H1 (cell line): ENCODE measurements around the gene UPF1. TPM values are rescaled to one million over a fixed set of nuclear protein-coding genes. Genes with fewer than 3 reads are reported as not detected.
A peak's percentile ranks its signal among the peaks of the same experiment; 100 is the strongest.

Source experiments
- CTCF ChIA-PET: fragments of 300-600 bp; sonication (Branson Sonifier 250); formaldehyde crosslinking; loops from one replicate; lab custom pipeline; 2021; ENCODE audit not compliant: partially characterized antibody; lab: Charles Lee
- POLR2A ChIA-PET: fragments of 300-600 bp; sonication (Branson Sonifier 250); formaldehyde crosslinking; loops from one replicate; lab custom pipeline; 2021; ENCODE audit warnings: inconsistent platforms; ENCODE audit not compliant: partially characterized antibody; lab: Charles Lee
- DNase-seq, 2 experiments: peaks; one replicate each; pipeline versions ENCODE4 v3.0.0 to v3.0.0-alpha.2; 2010 to 2022; ENCODE audit warnings: low spot score in 2 of 2, low read depth in 1 of 2, mixed read lengths in 1 of 2
- FAIRE-seq: peaks from 2 replicates; lab custom pipeline; 2011; peaks lifted over from hg19 to GRCh38; lab: Jason Lieb, UNC
- H2AFZ ChIP-seq: 2 replicates; pipeline ENCODE4 v1.8.1; 2012; ENCODE audit warnings: low read length, inconsistent platforms
- H2AK5ac ChIP-seq: 2 replicates; pipeline ENCODE4 v1.6.1; 2013; ENCODE audit warnings: low read depth, low read length
- H2BK120ac ChIP-seq: replicated peaks from 2 replicates; pipeline ENCODE3; 2013; ENCODE audit warnings: low read depth, low read length, inconsistent platforms
- H2BK12ac ChIP-seq: 2 replicates; pipeline ENCODE4 v1.6.1; 2013; ENCODE audit warnings: low read depth, low read length
- H2BK15ac ChIP-seq: 2 replicates; pipeline ENCODE4 v1.6.1; 2013; ENCODE audit warnings: low read length
- H2BK20ac ChIP-seq: 2 replicates; pipeline ENCODE4 v1.6.1; 2013; ENCODE audit warnings: low read length
- H2BK5ac ChIP-seq: 2 replicates; pipeline ENCODE4 v1.6.1; 2013; ENCODE audit warnings: low read depth, low read length
- H3K14ac ChIP-seq: 2 replicates; pipeline ENCODE4 v1.6.1; 2013; ENCODE audit warnings: inconsistent platforms; ENCODE audit not compliant: insufficient read length
- H3K18ac ChIP-seq: 2 replicates; pipeline ENCODE4 v1.6.1; 2013; ENCODE audit warnings: low read length; ENCODE audit errors: extremely low read depth
- H3K23ac ChIP-seq: 2 replicates; pipeline ENCODE4 v1.6.1; 2013; ENCODE audit warnings: inconsistent platforms; ENCODE audit not compliant: insufficient read length
- H3K23me2 ChIP-seq: 2 replicates; pipeline ENCODE4 v1.6.1; 2013; ENCODE audit warnings: low read depth, low read length
- H3K27ac ChIP-seq: 2 replicates; pipeline ENCODE4 v1.6.1; 2011; ENCODE audit warnings: low read depth, low read length, inconsistent platforms
- H3K27me3 ChIP-seq, 4 experiments: replicated peaks in 1 of 4; 1 replicate in 1 of 4; 2 replicates in 3 of 4; pipeline versions ENCODE4 v1.6.1 to v1.8.1; 2011 to 2013; ENCODE audit warnings: low read length in 3 of 4, mild to moderate bottlenecking in 3 of 4, inconsistent platforms in 2 of 4, mixed read lengths in 2 of 4, moderate library complexity in 1 of 4; ENCODE audit not compliant: control insufficient read depth in 3 of 4, insufficient read depth in 3 of 4; ENCODE audit errors: extremely low read depth in 1 of 4
- H3K36me3 ChIP-seq, 4 experiments: 2 replicates each; pipeline versions ENCODE4 v1.6.1 to v1.8.1; 2011 to 2013; ENCODE audit warnings: mild to moderate bottlenecking in 4 of 4, low read length in 3 of 4, moderate library complexity in 2 of 4, control low read depth in 1 of 4, inconsistent platforms in 1 of 4; ENCODE audit not compliant: insufficient read depth in 4 of 4, control insufficient read depth in 2 of 4
- H3K4ac ChIP-seq: replicated peaks from 2 replicates; pipeline ENCODE3; 2013; ENCODE audit warnings: low read length, low read depth, mixed read lengths, inconsistent platforms; ENCODE audit not compliant: insufficient read length
- H3K4me1 ChIP-seq, 4 experiments: replicated peaks in 1 of 4; 1 replicate in 1 of 4; 2 replicates in 3 of 4; pipeline versions ENCODE4 v1.6.1 to v1.8.1; 2011 to 2013; ENCODE audit warnings: low read length in 3 of 4, inconsistent platforms in 2 of 4, mixed read lengths in 1 of 4; ENCODE audit not compliant: insufficient read depth in 4 of 4, control insufficient read depth in 3 of 4
- H3K4me2 ChIP-seq, 2 experiments: 2 replicates each; pipeline versions ENCODE4 v1.6.1 to v1.8.1; 2011 to 2013; ENCODE audit warnings: low read depth in 2 of 2, low read length in 2 of 2, control low read depth in 1 of 2, inconsistent platforms in 1 of 2, mild to moderate bottlenecking in 1 of 2; ENCODE audit not compliant: insufficient read depth in 1 of 2
- H3K4me3 ChIP-seq, 4 experiments: fragments of 200-600, 300-600 bp in 1 of 4; sonication (generic), shearing (Covaris generic), sonication (Bioruptor Twin) in 1 of 4; 2 replicates each; pipeline versions ENCODE4 v1.5.1 to v1.8.1; 2011 to 2016; ENCODE audit warnings: low read length in 4 of 4, low read depth in 3 of 4, control low read depth in 2 of 4, inconsistent platforms in 2 of 4, mild to moderate bottlenecking in 2 of 4, mixed read lengths in 1 of 4, moderate library complexity in 1 of 4; ENCODE audit not compliant: insufficient read depth in 2 of 4; ENCODE audit errors: extremely low read depth in 1 of 4
- H3K56ac ChIP-seq: replicated peaks from 2 replicates; pipeline ENCODE3; 2013; ENCODE audit warnings: low read depth, mild to moderate bottlenecking, mixed read lengths, low read length, inconsistent platforms; ENCODE audit not compliant: insufficient read length
- H3K79me1 ChIP-seq: 2 replicates; pipeline ENCODE4 v1.6.1; 2013; ENCODE audit warnings: low read depth, low read length, control low read depth
- H3K79me2 ChIP-seq, 2 experiments: 2 replicates each; pipeline versions ENCODE4 v1.6.1 to v1.8.1; 2012 to 2013; ENCODE audit warnings: low read length in 2 of 2, mild to moderate bottlenecking in 2 of 2, inconsistent platforms in 1 of 2; ENCODE audit not compliant: insufficient read depth in 2 of 2, control insufficient read depth in 1 of 2
- H3K9ac ChIP-seq, 4 experiments: replicated peaks in 1 of 4; 1 replicate in 1 of 4; 2 replicates in 3 of 4; pipeline versions ENCODE4 v1.6.1 to v1.8.1; 2011 to 2013; ENCODE audit warnings: low read depth in 3 of 4, low read length in 3 of 4, control low read depth in 2 of 4, mild to moderate bottlenecking in 2 of 4, moderate library complexity in 2 of 4, inconsistent platforms in 1 of 4; ENCODE audit errors: extremely low read depth in 1 of 4
- H3K9me3 ChIP-seq, 2 experiments: 2 replicates each; pipeline versions ENCODE4 v1.6.1 to v1.8.1; 2012 to 2013; ENCODE audit warnings: mild to moderate bottlenecking in 2 of 2, moderate library complexity in 2 of 2, control low read depth in 1 of 2, inconsistent platforms in 1 of 2, low read depth in 1 of 2, low read length in 1 of 2, mixed read lengths in 1 of 2; ENCODE audit not compliant: insufficient read depth in 2 of 2
- H4K20me1 ChIP-seq, 2 experiments: replicated peaks in 1 of 2; 2 replicates each; pipeline versions ENCODE3 to v1.8.1; 2011 to 2013; ENCODE audit warnings: inconsistent platforms in 2 of 2, low read length in 2 of 2, mild to moderate bottlenecking in 1 of 2; ENCODE audit not compliant: insufficient read depth in 2 of 2, control insufficient read depth in 1 of 2
- H4K5ac ChIP-seq: 2 replicates; pipeline ENCODE4 v1.6.1; 2013; ENCODE audit warnings: low read length, low read depth, mixed read lengths, inconsistent platforms; ENCODE audit not compliant: insufficient read length
- H4K8ac ChIP-seq: 2 replicates; pipeline ENCODE4 v1.8.0; 2013; ENCODE audit warnings: mild to moderate bottlenecking, moderate library complexity, low read length, inconsistent platforms; ENCODE audit not compliant: insufficient read depth; ENCODE audit errors: extremely low read depth
- H4K91ac ChIP-seq: replicated peaks from 2 replicates; pipeline ENCODE3; 2013; ENCODE audit warnings: low read length, mixed read lengths, inconsistent platforms; ENCODE audit not compliant: insufficient read length
- SP1 ChIP-seq: IDR thresholded peaks from 2 replicates; pipeline ENCODE4 v1.6.1; 2011; ENCODE audit warnings: low read depth, low read length
- SP2 ChIP-seq: IDR thresholded peaks from 2 replicates; pipeline ENCODE4 v1.6.1; 2012; ENCODE audit warnings: mild to moderate bottlenecking, low read length, inconsistent platforms
- WGBS, 2 experiments: shearing (Covaris generic) in 1 of 2; methylation state at CpG; one replicate each; pipeline versions ENCODE4 v1.1.6 to v1.1.7; 2013 to 2015; ENCODE audit warnings: low lambda C conversion rate in 2 of 2, mixed read lengths in 2 of 2, inconsistent platforms in 1 of 2, low coverage in 1 of 2, missing lambda C conversion rate in 1 of 2; ENCODE audit not compliant: insufficient replicate concordance in 2 of 2, insufficient coverage in 1 of 2, insufficient read length in 1 of 2; ENCODE audit errors: extremely low coverage in 1 of 2, missing lambda C conversion rate in 1 of 2; 5-methylcytosine and 5-hydroxymethylcytosine counted together
- polyA plus RNA-seq, 7 experiments: library from polyadenylated mRNA; depleted of rRNA in 3 of 7; stranded (reverse) in 5 of 7; unstranded in 2 of 7; fragments of >200 nt in 5 of 7; fragments of 200-250 nt in 2 of 7; gene quantifications; 1 replicate in 5 of 7; 2 replicates in 1 of 7; 4 replicates in 1 of 7; pipeline versions ENCODE4 v1.2.1 to v1.2.3, GENCODE V29; 2011 to 2013; ENCODE audit warnings: missing spikeins in 2 of 7, mixed read lengths in 2 of 7
- total RNA-seq: library from RNA; stranded (reverse); fragmentation: NEBNext Ultra II Directional; extraction: Animal tissue kit (Norgen Biotek cat#: 25700); gene quantifications from 2 replicates; pipeline ENCODE4 v1.2.1, GENCODE V29; 2021

UPF1 gene
- total and polyA plus RNA-seq, 2 of the 8 experiments (the other 6 are each of a cell fraction or from before 2014, with no cell fraction given): 46.4 to 62.0 TPM

DNA sequence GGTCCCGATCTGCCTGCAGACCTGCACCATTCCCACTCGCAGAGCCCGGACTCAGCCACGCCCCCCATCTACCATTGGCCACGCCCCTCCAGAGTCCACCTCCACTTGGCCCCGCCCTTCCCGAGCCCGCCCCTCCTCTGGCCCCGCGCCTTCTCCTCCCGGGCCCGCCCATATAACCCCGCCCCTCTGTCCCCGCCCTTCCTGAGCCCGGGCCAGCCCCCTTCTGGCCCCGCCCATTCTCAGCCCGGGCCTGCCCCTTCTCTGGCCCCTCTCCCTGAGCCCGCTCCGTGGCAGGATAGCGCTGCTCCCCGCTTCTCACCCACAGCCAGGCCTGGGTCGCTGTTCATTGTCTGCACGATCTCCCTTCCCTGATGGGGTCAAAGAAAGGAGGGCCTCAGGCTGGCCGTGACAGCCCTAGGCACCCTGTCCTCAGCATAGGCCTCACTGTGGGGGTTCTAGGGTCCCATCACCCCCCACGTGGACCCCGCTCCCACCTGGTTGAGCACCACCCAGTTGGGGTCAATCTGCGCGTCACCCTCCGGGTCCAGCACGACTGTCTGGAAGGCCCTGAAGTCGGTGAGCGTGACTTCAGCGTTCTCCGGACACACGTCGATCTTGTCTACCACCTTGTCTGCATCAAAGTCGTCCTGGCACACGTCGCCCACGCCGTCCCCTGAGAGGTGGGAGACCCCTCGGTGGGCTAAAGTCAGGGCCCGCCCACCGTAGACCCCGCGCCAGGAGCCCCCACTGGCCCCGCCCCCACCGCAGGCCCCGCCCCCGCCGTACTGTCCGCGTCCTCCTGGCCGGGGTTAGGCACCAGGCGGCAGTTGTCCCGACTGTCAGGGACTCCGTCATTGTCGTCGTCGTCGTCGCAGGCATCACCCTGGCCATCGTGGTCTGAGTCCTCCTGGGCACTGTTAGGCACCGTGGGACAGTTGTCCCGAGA, 46.3 kb upstream of the UPF1 start:
- Histone ChIP-seq H3K27ac (no peak overlapping the region), H3K14ac (no peak overlapping the region), H3K79me1 (no peaks in the 10 kb centered on the region), H3K36me3 (no peaks in the 10 kb centered on the region), H3K79me2 (no peaks in the 10 kb centered on the region), H4K5ac (no peak overlapping the region), H3K27me3 (peaks cover 61 to 97% (median 93%) of the 10 kb centered on the region in 4 experiments), H3K4me3 (peak overlapping the region in 3 of 4 experiments; percentile 26 to 52 (median 32); a peak in 6 of 8 replicates), H3K18ac (peak overlapping the region; percentile 60; the same call in 1 of the 2 replicates), H3K4me1 (peaks cover 3 to 31% (median 19%) of the 10 kb centered on the region in 4 experiments), H2AFZ (no peak overlapping the region), H2AK5ac (no peak overlapping the region), H2BK12ac (peak overlapping the region; percentile 78; the same call in 1 of the 2 replicates), H2BK15ac (peak overlapping the region; percentile 19; the same call in 1 of the 2 replicates), H3K23ac (no peak overlapping the region), H3K9ac (peak overlapping the region in 1 of 4 experiments; percentile 9; a peak in 1 of 7 replicates), H3K9me3 (no peaks in the 10 kb centered on the region; a peak in 1 of 4 replicates), H3K23me2 (peaks cover 24% of the 10 kb centered on the region), H3K56ac (no peak overlapping the region), H3K4me2 (peak overlapping the region; percentile 60 to 72), H4K8ac (peak overlapping the region; percentile 54), H3K4ac (no peak overlapping the region), H4K20me1 (peaks cover 4 to 29% of the 10 kb centered on the region in 2 experiments), H2BK20ac (no peak overlapping the region), H2BK120ac (no peak overlapping the region), H2BK5ac (no peak overlapping the region), H4K91ac (no peak overlapping the region)
- FAIRE-seq: no peak
- ChIA-PET POLR2A (interaction anchor here (0.7 kb wide), 1 partner anchor 10 kb away, joined by 3 read pairs; no protein-coding TSS in a partner anchor), CTCF (interaction anchor here (0.8 to 3.4 kb wide), 5 partner anchors 10 to 62 kb away, joined by 3 to 15 read pairs (median 5); no protein-coding TSS in a partner anchor)
- 32% methylated on average over 32 of the region's 65 CpGs; no CpG with 5 or more reads in 1 of the 2 experiments for WGBS, 2 experiments
- no peak for TF ChIP-seq SP2
- TF ChIP-seq SP1: peak; percentile 32; the same call in 1 of the 2 replicates
- DNase-seq: peak in 1 of 2 experiments; percentile 98
